Transverse colon (tissue), 4 donors: ENCODE measurements around the gene KCNQ2. TPM values are rescaled to one million over a fixed set of nuclear protein-coding genes. Genes with fewer than 3 reads are reported as not detected.

Experiments
- DNase-seq: peaks from one replicate; pipeline ENCODE4 v3.0.0-alpha.2; 2019
- H3K27ac ChIP-seq, 4 donors: fragments of 200-600 bp; sonication (generic); 2 replicates each; pipeline ENCODE4 v1.5.1; 2016 to 2018; ENCODE audit warnings: inconsistent platforms in 4 of 4
- H3K27me3 ChIP-seq: fragments of 200-600 bp; sonication (generic); 2 replicates; pipeline ENCODE4 v1.5.1; 2017; ENCODE audit warnings: inconsistent platforms
- H3K36me3 ChIP-seq, 4 donors: fragments of 200-600 bp; sonication (generic); 2 replicates each; pipeline ENCODE4 v1.5.1; 2017 to 2019; ENCODE audit warnings: inconsistent platforms in 4 of 4
- H3K4me1 ChIP-seq, 4 donors: fragments of 200-600 bp; sonication (generic); 2 replicates each; pipeline ENCODE4 v1.5.1; 2017 to 2020; ENCODE audit warnings: inconsistent platforms in 4 of 4
- H3K4me3 ChIP-seq, 4 donors: fragments of 200-600 bp; sonication (generic); 1 replicate in 1 of 4; 2 replicates in 3 of 4; pipeline versions ENCODE4 v1.5.1 to v1.6.1; 2017 to 2019; ENCODE audit warnings: inconsistent platforms in 4 of 4
- H3K9me3 ChIP-seq, 2 donors: fragments of 200-600 bp; sonication (generic); 2 replicates each; pipeline ENCODE4 v1.5.1; 2017 to 2019; ENCODE audit warnings: inconsistent platforms in 2 of 2
- CTCF ChIP-seq, 5 experiments: fragments of 200-600 bp in 3 of 5; fragments of 450-650 bp in 2 of 5; sonication (generic) in 3 of 5; IDR thresholded peaks; 1 replicate in 2 of 5; 2 replicates in 3 of 5; pipeline ENCODE4 v1.5.1; 2016 to 2017; ENCODE audit warnings: antibody characterized with exemption in 5 of 5, inconsistent platforms in 3 of 5, mild to moderate bottlenecking in 2 of 5, moderate library complexity in 1 of 5
- EP300 ChIP-seq: sonication (generic); formaldehyde crosslinking; IDR thresholded peaks from one replicate; pipeline ENCODE4 v1.6.1; 2017; ENCODE audit warnings: antibody characterized with exemption, low read depth
- POLR2A ChIP-seq: fragments of 450-650 bp; IDR thresholded peaks from one replicate; pipeline ENCODE4 v1.6.1; 2016; ENCODE audit warnings: antibody characterized with exemption, mild to moderate bottlenecking, moderate library complexity
- POLR2AphosphoS5 ChIP-seq, 3 donors: sonication (generic); formaldehyde crosslinking; IDR thresholded peaks; one replicate each; pipeline ENCODE4 v1.6.1; 2016; ENCODE audit warnings: antibody characterized with exemption in 3 of 3
- WGBS, 2 donors: methylation state at CpG; one replicate each; pipeline ENCODE4 v1.1.5; 2018; ENCODE audit warnings: low coverage in 1 of 2; 5-methylcytosine and 5-hydroxymethylcytosine counted together
- in situ Hi-C, 4 donors: fragments of 200-750 bp; cut with MboI; loops; one replicate each; pipeline versions ENCODE4 v1.15.0 to v1.15.1; 2017; ENCODE audit warnings: low sequenced_read_pairs in 3 of 4, low pct_ligation_motif_present in 1 of 4, low pct_unique_long_range_greater_than_20kb in 1 of 4
- intact Hi-C: fragments of 100-400 bp; cut with DNase I; formaldehyde crosslinking; loops from one replicate; pipeline ENCODE4 v1.15.1; 2023; ENCODE audit warnings: low total_unique reads
- total RNA-seq, 4 donors: library from RNA; depleted of rRNA; stranded (reverse); fragments of >200 nt; gene quantifications; one replicate each; pipeline ENCODE4 v1.1.0, GENCODE V29; 2016

KCNQ2 gene
- total RNA-seq, 4 donors from 2014 or later: 0.32 to 0.41 (median 0.37) TPM; not detected in 1

- TF ChIP-seq POLR2A (no peak), CTCF (IDR thresholded peaks at IDR 0.05) (no peak), POLR2AphosphoS5 (IDR thresholded peaks at IDR 0.05) (no peak), EP300 (no peak)
- intact Hi-C loops: no loop called here
- Histone ChIP-seq H3K36me3 (no peaks in the 10 kb centered on the region), H3K27me3 (peaks cover 63% of the 10 kb centered on the region), H3K4me1 (peaks cover 0 to 9% (median 8%) of the 10 kb centered on the region in 4 donors), H3K4me3 (no peak overlapping the region), H3K9me3 (no peaks in the 10 kb centered on the region), H3K27ac (no peak overlapping the region)
- DNase-seq: no peak
- 52% methylated on average over 7 of the region's 10 CpGs; no CpG with 5 or more reads in 1 of the 2 donors for WGBS, 2 donors
- in situ Hi-C loops: no loop called here
Observed at GRCh38 chr20:63470410-63470809, 2.0 kb downstream of the KCNQ2 start.

- in situ Hi-C loops (no loop called here), intact Hi-C loops (no loop called here)
- peaks cover 0 to 9% (median 8%) of the 10 kb centered on the region in 4 donors for H3K4me1 ChIP-seq
- H3K27ac ChIP-seq: no peak overlapping the region
- H3K4me3 ChIP-seq: no peak overlapping the region
- no peaks in the 10 kb centered on the region for H3K9me3 ChIP-seq
- TF ChIP-seq CTCF (IDR thresholded peaks at IDR 0.05): no peak
- no peak for TF ChIP-seq POLR2AphosphoS5 (IDR thresholded peaks at IDR 0.05)
- TF ChIP-seq EP300: no peak
- TF ChIP-seq POLR2A: no peak
- DNase-seq: no peak
- H3K36me3 ChIP-seq: no peaks in the 10 kb centered on the region
- H3K27me3 ChIP-seq: peaks cover 63% of the 10 kb centered on the region
- 81% methylated on average over 13 of the region's 13 CpGs; no CpG with 5 or more reads in 1 of the 2 donors for WGBS, 2 donors
Observed at GRCh38 chr20:63469713-63470101, 2.7 kb downstream of the KCNQ2 start.

GRCh38 chr20:63469019-63469712, 3.3 kb downstream of the KCNQ2 start:
- H3K4me1 ChIP-seq: peaks cover 0 to 9% (median 8%) of the 10 kb centered on the region in 4 donors
- no peak overlapping the region for H3K27ac ChIP-seq
- WGBS, 2 donors: 71% methylated on average over 16 of the region's 22 CpGs; no CpG with 5 or more reads in 1 of the 2 donors
- in situ Hi-C loops: no loop called here
- no peak for TF ChIP-seq POLR2A
- no peak for TF ChIP-seq EP300
- no peak for TF ChIP-seq CTCF (IDR thresholded peaks at IDR 0.05)
- TF ChIP-seq POLR2AphosphoS5 (IDR thresholded peaks at IDR 0.05): no peak
- intact Hi-C loops: no loop called here
- peaks cover 63% of the 10 kb centered on the region for H3K27me3 ChIP-seq
- DNase-seq: no peak
- no peaks in the 10 kb centered on the region for H3K9me3 ChIP-seq
- no peaks in the 10 kb centered on the region for H3K36me3 ChIP-seq
- no peak overlapping the region for H3K4me3 ChIP-seq

GRCh38 chr20:63468421-63468820, 4.0 kb downstream of the KCNQ2 start:
- Histone ChIP-seq H3K4me3 (no peak overlapping the region), H3K27ac (no peak overlapping the region), H3K36me3 (no peaks in the 10 kb centered on the region), H3K9me3 (no peaks in the 10 kb centered on the region), H3K27me3 (peaks cover 63% of the 10 kb centered on the region), H3K4me1 (peaks cover 0 to 9% (median 8%) of the 10 kb centered on the region in 4 donors)
- DNase-seq: no peak
- WGBS, 2 donors: 64% methylated on average over 10 of the region's 12 CpGs; no CpG with 5 or more reads in 1 of the 2 donors
- TF ChIP-seq POLR2A (no peak), POLR2AphosphoS5 (IDR thresholded peaks at IDR 0.05) (no peak), EP300 (no peak), CTCF (IDR thresholded peaks at IDR 0.05) (no peak)
- intact Hi-C loops (no loop called here), in situ Hi-C loops (no loop called here)
